COLO668 (cell line): Measurements from ENCODE around the gene STMN3.

Experiments used
- DNase-seq: peaks from one replicate; lab custom pipeline; 2025; ENCODE audit not compliant: unreplicated experiment; lab: John Stamatoyannopoulos, UW

The STMN3 gene

DNA sequence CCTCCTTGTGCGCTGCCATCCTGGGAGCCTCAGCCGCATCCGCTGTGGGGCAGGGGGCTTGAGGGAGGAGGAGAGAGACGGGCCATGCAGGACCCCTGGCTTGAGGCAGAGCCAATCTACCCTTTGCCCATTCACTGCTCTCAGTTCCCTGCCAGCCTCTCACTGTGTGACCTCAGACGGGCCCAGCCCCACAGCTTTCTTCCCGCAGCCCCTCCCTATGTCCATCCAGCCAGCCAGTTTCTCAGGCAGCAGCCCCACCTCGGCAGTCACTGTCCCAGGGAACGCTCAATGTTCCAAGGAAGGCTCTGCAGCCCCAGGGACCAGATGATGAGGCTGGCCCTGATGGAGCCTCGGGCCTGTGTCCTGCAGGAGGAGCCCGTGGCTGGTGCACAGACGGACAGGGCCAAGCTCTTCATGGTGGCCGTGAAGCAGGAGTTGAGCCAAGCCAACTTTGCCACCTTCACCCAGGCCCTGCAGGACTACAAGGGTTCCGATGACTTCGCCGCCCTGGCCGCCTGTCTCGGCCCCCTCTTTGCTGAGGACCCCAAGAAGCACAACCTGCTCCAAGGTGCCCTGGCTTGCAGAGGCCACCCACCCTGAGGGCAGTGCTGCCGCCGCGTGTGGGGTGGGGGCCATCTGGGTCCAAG lies 39.3 kb upstream of the STMN3 start:
- DNase-seq: peak; percentile 29

GRCh38 chr20:63691711-63692435 lies 38.6 kb upstream of the STMN3 start:
- DNase-seq: no peak

DNA sequence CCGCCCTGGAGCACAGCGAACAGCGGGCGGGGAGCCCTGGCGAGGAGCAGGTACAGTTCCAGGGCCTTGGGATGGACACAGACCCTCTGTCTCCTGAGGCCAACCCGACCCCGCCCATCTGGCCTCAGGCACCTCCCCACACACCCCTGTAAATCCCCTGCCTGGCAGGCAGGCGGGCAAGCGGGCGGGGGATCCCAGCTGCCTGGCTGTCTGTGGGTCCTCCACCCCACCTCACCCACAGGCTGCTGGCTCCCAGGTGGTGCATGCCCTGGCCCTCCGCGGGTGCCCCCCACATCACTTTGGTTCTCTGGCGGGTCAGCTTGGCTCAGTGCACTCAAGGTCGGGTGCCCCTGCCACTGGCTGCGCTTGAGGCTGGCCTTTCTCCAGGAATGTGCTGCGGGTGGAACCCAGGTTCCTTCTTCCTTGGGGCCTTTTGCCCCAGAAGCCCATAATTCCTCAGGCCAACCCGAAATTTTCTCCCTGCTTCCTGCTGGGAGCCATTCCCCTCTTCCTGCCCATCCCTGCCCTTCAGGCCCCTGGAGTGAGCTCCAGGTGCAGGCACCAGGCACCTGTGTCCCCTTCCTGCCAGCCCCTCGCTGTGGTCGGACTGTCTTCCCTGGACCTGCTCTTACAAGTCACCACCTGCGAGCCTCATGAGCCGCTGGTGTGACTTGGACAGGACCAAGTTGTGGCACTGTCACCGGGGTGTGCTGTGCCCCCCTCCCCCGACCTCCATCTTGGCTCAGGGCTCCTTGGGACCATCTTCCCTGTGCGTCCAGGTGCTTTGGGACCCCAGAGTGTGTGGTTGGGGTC lies 37.9 kb upstream of the STMN3 start:
- no peak for DNase-seq

GRCh38 chr20:63690003-63690897 lies 37.0 kb upstream of the STMN3 start:
- no peak for DNase-seq

DNA sequence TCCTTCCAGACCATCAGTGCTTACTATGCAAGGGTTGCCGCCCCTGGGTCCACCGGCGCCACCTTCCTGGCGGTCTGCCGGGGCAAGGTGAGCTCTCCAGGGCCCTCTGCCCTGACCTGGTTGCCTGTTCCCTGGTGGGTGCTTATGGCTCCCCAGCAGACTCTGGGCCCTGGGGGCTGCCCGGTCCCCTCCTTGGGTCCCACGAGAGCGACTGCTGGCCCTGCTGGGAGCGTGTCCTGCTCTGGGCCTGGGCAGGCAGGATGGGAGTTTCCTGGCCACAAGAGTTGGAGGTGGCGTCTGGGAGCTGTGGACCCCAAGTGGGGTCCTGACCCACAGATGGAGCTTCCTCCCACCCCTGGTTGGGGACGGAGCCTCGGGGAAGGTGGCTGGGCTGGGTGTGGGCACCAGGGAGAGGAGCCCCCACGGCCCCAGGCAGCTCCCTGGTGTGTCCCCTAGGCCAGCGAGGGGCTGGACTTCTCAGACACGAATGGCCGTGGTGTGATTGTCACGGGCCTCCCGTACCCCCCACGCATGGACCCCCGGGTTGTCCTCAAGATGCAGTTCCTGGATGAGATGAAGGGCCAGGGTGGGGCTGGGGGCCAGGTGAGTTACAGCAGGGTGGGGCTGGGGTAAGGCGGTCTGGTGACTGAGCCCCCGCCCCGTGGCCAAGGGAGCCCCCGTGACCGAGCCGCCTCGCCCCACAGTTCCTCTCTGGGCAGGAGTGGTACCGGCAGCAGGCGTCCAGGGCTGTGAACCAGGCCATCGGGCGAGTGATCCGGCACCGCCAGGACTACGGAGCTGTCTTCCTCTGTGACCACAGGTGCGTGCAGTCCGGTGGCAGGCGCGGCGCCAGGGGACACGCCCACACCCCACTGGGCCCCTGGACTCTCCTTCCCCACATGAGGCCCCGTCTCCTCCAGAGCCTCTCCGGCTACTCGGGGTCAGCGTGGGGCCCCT lies 36.1 kb upstream of the STMN3 start:
- DNase-seq: no peak

DNA sequence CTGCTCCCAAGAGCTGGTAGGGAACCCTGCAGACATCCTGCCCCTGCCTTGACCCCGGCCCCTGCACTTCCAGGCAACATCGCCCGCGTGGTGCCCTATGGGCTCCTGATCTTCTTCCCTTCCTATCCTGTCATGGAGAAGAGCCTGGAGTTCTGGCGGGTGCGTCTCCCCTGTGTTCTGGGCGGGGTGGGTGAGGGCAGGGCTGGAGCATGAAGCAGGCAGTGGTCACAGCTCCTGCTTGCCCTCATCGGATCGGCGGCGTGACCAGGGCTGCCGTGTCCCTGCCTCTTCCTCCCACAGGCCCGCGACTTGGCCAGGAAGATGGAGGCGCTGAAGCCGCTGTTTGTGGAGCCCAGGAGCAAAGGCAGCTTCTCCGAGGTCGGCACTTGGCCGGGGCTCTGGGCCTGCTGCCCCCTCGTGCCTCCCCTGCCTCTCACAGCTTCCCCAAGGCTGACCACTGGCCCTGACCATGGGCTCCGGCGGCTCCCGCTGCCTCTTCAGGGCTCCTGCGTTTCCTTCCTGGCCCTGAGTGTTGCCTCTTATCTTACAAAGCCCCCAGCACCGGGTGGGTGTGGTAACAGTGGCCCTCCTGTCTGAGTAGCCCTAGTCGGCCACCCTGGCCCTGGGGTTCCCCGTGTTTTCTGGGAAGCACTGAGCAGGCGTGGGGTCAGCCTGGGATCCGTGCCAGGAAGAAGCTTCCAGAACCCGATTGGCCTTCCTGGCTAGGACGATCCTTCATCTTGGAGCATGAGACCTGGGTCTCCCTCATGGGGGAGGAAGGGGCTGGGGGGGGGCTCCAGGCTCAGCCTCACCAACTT lies 35.2 kb upstream of the STMN3 start:
- DNase-seq: no peak

GRCh38 chr20:63687419-63688178 lies 34.4 kb upstream of the STMN3 start:
- no peak for DNase-seq

DNA sequence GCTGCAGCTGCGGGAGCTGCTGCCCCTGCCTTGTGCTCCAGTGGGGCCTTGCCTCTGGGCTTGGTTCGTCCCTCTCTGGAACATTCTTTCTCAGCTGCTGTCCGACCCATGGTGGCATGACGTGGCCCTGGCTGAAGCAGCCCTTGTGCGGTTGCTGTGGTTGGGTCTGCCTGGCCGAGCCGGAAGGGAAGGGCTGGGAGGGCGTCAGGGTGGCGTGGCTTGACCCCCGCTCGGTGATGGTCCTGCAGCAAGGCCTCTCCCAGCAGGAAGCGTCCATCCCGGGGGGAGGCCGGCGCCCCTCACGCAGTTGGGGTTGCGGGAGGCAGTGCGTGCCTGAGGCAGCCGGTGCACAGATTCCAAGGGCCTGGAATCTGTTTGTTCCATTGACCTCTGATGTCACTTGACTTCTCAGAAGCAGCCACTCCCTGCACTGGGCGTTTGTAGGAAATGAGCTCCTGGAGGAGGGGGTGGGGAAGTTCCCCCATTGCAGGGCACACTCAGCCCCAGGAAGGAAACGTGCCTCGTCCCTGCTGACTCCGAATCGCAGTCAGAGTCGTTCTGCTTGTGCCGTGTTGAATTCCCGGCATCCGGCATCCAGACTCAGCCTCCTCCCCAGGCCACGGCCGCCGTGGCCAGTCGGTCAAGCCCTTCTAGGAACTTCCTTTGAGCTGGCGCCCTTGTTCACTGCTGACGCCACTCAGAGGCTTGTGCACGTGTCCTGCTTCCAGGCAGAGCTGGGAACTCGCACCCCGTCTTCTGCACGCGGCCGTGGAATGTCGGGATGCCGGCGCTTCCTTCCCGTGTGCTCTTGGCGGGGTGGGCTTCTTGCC lies 33.5 kb upstream of the STMN3 start:
- DNase-seq: no peak

DNA sequence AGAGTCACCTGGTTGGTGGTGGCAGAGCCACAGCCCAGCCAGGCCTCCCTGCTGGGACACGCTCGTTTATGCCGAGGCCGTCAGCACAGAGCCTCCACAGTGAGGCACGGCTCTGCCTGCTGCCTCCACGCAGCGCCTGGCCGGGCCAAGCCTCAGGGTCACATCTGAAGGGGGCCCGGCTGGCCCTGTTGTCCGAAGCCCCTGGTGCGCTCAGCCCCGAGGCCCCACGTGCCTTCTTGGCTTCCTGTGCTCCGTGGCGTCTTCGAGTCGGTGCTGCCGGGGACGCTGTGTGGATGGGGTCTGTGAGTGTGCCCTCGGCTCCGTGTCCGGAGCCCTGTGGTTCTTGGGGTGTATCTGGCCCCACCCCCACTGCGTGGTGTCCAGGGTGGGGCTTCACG lies 32.9 kb upstream of the STMN3 start:
- no peak for DNase-seq

GRCh38 chr20:63685269-63686026 lies 32.2 kb upstream of the STMN3 start:
- DNase-seq: no peak

GRCh38 chr20:63682384-63683139 lies 29.3 kb upstream of the STMN3 start:
- DNase-seq: peak; percentile 16

GRCh38 chr20:63681609-63682142 lies 28.5 kb upstream of the STMN3 start:
- DNase-seq: no peak

GRCh38 chr20:63680857-63681608 lies 27.8 kb upstream of the STMN3 start:
- DNase-seq: no peak

DNA sequence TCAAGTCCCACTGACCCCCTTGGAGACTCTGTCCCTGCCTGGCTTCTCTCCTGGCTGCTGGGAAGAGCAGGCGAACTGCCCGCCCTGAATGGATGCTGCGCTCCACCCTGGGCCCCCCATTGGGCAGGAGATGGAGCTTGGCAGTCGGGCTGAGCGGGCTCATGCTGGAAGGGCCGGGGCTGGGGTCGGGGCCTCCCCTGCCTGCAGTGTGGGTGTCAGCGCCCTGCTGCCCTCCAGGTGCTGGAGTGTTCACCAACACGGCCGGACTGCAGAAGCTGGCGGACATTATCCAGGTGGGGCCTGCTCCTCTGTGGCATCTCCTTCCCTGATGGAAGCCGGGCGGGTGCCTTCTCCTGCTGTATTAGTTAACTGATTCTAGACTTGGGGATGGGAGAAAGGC lies 27.2 kb upstream of the STMN3 start:
- no peak for DNase-seq

DNA sequence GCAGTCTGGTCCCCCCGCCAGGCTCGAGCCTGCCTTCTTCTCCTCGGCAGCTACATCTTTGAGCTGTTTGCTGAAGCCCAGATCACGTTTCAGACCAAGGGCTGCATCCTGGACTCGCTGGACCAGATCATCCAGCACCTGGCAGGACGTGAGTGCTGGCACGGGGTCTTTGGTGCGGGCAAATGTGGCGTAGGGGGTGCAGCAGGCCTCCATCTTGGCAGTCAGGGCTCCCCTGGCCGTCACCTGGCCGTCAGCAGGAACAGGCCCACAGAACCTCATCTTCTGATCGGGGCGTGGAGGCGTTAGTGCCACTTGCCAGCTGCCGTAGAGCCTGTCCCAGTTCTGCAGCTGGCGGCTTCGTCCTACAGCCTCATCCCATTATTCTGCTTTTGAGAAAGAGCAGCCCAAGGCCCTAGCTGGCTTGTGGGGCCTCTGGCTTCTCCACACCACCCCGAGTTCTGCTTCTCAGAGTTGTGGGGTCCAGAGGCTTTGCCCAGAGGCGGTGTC lies 26.6 kb upstream of the STMN3 start:
- no peak for DNase-seq
